IMR-90 (cell line): ENCODE data around the gene HCN4.

Source experiments
- BHLHE40 ChIP-seq: fragments of 150-350 bp; IDR thresholded peaks from 2 replicates; pipeline ENCODE4 v1.6.1; 2016; ENCODE audit warnings: mild to moderate bottlenecking, low read depth, low read length
- CEBPB ChIP-seq: IDR thresholded peaks from 2 replicates; pipeline ENCODE4 v1.6.1; 2012; ENCODE audit warnings: low read depth, low read length, improper control_type of control experiment
- ELK1 ChIP-seq: fragments of 150-350 bp; IDR thresholded peaks from 2 replicates; pipeline ENCODE4 v1.6.1; 2016; ENCODE audit warnings: low read depth, mild to moderate bottlenecking, low read length, moderate library complexity, borderline replicate concordance
- FOS ChIP-seq: fragments of 150-350 bp; IDR thresholded peaks from 2 replicates; pipeline ENCODE4 v1.6.1; 2016; ENCODE audit warnings: low read depth, low read length
- MAZ ChIP-seq: IDR thresholded peaks from 2 replicates; pipeline ENCODE4 v1.6.1; 2012; ENCODE audit warnings: low read depth, mild to moderate bottlenecking, low read length, improper control_type of control experiment, moderate library complexity, borderline replicate concordance
- MXI1 ChIP-seq: IDR thresholded peaks from 2 replicates; pipeline ENCODE4 v1.6.1; 2012; ENCODE audit warnings: low read depth, mild to moderate bottlenecking, low read length, moderate library complexity, borderline replicate concordance
- POLR2A ChIP-seq: IDR thresholded peaks from 2 replicates; pipeline ENCODE4 v1.6.1; 2012; ENCODE audit warnings: mild to moderate bottlenecking, low read depth, low read length
- RFX5 ChIP-seq: IDR thresholded peaks from 2 replicates; pipeline ENCODE4 v1.8.0; 2012; ENCODE audit warnings: low read depth, mild to moderate bottlenecking, low read length, moderate library complexity
- SMC3 ChIP-seq: fragments of 150-350 bp; IDR thresholded peaks from 2 replicates; pipeline ENCODE4 v1.6.1; 2016; ENCODE audit warnings: low read depth, mild to moderate bottlenecking, antibody characterized with exemption, low read length, moderate library complexity
- TF ChIP-seq, protein P1 (sequence below): conservative IDR thresholded peaks from 2 replicates; pipeline ENCODE4 v1.5.1; 2012; ENCODE audit warnings: mild to moderate bottlenecking, low read depth, low read length, improper control_type of control experiment

DNA sequence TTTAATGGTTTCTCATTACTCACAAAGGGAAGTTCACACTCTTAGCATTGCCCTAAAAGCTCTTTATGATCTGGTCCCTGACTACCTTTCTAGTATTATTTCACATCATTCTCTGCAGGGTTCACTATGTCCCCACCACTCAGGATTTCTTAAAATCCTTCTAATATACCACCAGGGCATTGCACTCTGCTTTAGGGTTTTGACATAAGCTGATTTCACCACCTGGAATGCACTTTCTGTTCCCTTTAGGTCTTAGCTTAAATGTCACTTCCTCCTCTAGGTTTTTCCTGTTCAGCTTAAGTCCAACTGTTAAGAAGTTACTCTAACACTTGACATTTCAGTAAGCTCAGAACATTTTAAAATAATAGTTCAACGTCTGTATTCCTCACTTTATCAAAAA is 81.7 kb downstream of the HCN4 start:
- TF ChIP-seq, protein P1, sequence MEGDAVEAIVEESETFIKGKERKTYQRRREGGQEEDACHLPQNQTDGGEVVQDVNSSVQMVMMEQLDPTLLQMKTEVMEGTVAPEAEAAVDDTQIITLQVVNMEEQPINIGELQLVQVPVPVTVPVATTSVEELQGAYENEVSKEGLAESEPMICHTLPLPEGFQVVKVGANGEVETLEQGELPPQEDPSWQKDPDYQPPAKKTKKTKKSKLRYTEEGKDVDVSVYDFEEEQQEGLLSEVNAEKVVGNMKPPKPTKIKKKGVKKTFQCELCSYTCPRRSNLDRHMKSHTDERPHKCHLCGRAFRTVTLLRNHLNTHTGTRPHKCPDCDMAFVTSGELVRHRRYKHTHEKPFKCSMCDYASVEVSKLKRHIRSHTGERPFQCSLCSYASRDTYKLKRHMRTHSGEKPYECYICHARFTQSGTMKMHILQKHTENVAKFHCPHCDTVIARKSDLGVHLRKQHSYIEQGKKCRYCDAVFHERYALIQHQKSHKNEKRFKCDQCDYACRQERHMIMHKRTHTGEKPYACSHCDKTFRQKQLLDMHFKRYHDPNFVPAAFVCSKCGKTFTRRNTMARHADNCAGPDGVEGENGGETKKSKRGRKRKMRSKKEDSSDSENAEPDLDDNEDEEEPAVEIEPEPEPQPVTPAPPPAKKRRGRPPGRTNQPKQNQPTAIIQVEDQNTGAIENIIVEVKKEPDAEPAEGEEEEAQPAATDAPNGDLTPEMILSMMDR, result no peak
- TF ChIP-seq POLR2A (no peak), CEBPB (no peak), FOS (no peak), SMC3 (no peak), RFX5 (no peak), ELK1 (no peak), MAZ (no peak), BHLHE40 (no peak), MXI1 (no peak)
